WTC11 (cell line): ENCODE data around the gene CD4.

Experiments
- ATF1 ChIP-seq: sonication (generic); formaldehyde crosslinking; IDR thresholded peaks from 2 replicates; pipeline ENCODE4 v1.8.1; 2023; ENCODE audit warnings: mild to moderate bottlenecking, moderate library complexity, missing genetic modification reagents
- FOXP1 ChIP-seq: sonication (generic); formaldehyde crosslinking; IDR thresholded peaks from 2 replicates; pipeline ENCODE4 v1.8.0; 2022; ENCODE audit warnings: missing genetic modification reagents, mild to moderate bottlenecking, moderate library complexity, borderline replicate concordance
- TEAD1 ChIP-seq: sonication (generic); formaldehyde crosslinking; IDR thresholded peaks from 2 replicates; pipeline ENCODE4 v1.8.0; 2022; ENCODE audit warnings: mild to moderate bottlenecking, missing genetic modification reagents
- TF ChIP-seq, protein P1 (sequence below): fragments of 200-600 bp; IDR thresholded peaks from 2 replicates; pipeline ENCODE4 v1.8.0; 2022; ENCODE audit warnings: antibody characterized with exemption
- TF ChIP-seq, protein P2 (sequence below): sonication (generic); formaldehyde crosslinking; IDR thresholded peaks from 2 replicates; pipeline ENCODE4 v1.8.0; 2022; ENCODE audit warnings: missing genetic modification reagents
- TF ChIP-seq, protein P3 (sequence below): sonication (generic); formaldehyde crosslinking; IDR thresholded peaks from 2 replicates; pipeline ENCODE4 v1.8.0; 2023; ENCODE audit warnings: missing genetic modification reagents
- TF ChIP-seq, protein P4 (sequence below): sonication (generic); formaldehyde crosslinking; IDR thresholded peaks from 2 replicates; pipeline ENCODE4 v1.8.1; 2023; ENCODE audit warnings: mild to moderate bottlenecking, missing genetic modification reagents, moderate library complexity

DNA sequence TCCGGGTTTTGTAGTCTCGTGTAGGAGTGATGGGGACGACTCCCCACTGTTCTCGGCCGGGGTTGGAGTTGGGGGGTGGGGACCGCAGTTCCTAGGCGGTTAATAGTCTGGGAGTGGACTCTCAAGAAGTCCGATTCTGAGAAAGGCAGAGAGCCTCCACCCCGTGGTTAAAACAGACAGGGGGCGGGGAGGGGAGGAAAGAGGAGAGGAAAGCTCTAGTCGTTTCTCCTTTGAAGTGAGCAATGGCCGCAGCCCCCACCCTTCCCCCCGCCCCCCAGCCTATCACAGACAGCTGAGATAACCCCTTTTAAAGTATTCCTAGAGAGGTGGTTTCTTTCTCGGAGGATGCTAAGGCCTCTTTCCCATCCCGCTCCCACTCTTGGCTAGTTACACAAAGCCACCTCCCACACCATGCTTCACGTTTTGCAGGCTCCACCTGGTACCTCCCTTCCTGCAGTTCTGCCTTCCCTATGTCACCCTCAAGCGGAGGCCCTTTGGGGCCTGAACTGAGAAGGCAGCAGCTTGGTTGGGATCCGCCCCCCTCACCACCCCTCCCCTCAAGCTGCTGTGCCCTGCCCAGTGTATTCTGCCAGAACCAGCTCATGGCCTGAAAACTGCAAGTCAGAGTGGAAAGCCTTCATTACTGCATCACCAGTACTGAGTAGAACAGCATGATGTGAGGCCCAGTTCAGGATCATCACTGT, 63.5 kb downstream of the CD4 start:
- TF ChIP-seq, protein P1, sequence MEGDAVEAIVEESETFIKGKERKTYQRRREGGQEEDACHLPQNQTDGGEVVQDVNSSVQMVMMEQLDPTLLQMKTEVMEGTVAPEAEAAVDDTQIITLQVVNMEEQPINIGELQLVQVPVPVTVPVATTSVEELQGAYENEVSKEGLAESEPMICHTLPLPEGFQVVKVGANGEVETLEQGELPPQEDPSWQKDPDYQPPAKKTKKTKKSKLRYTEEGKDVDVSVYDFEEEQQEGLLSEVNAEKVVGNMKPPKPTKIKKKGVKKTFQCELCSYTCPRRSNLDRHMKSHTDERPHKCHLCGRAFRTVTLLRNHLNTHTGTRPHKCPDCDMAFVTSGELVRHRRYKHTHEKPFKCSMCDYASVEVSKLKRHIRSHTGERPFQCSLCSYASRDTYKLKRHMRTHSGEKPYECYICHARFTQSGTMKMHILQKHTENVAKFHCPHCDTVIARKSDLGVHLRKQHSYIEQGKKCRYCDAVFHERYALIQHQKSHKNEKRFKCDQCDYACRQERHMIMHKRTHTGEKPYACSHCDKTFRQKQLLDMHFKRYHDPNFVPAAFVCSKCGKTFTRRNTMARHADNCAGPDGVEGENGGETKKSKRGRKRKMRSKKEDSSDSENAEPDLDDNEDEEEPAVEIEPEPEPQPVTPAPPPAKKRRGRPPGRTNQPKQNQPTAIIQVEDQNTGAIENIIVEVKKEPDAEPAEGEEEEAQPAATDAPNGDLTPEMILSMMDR, result no peak
- TF ChIP-seq ATF1 (no peak), TEAD1 (CRISPR knock-in tag) (no peak), FOXP1 (no peak)
- TF ChIP-seq, protein P2, sequence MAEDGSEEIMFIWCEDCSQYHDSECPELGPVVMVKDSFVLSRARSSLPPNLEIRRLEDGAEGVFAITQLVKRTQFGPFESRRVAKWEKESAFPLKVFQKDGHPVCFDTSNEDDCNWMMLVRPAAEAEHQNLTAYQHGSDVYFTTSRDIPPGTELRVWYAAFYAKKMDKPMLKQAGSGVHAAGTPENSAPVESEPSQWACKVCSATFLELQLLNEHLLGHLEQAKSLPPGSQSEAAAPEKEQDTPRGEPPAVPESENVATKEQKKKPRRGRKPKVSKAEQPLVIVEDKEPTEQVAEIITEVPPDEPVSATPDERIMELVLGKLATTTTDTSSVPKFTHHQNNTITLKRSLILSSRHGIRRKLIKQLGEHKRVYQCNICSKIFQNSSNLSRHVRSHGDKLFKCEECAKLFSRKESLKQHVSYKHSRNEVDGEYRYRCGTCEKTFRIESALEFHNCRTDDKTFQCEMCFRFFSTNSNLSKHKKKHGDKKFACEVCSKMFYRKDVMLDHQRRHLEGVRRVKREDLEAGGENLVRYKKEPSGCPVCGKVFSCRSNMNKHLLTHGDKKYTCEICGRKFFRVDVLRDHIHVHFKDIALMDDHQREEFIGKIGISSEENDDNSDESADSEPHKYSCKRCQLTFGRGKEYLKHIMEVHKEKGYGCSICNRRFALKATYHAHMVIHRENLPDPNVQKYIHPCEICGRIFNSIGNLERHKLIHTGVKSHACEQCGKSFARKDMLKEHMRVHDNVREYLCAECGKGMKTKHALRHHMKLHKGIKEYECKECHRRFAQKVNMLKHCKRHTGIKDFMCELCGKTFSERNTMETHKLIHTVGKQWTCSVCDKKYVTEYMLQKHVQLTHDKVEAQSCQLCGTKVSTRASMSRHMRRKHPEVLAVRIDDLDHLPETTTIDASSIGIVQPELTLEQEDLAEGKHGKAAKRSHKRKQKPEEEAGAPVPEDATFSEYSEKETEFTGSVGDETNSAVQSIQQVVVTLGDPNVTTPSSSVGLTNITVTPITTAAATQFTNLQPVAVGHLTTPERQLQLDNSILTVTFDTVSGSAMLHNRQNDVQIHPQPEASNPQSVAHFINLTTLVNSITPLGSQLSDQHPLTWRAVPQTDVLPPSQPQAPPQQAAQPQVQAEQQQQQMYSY (CRISPR knock-in tag), result no peak
- TF ChIP-seq, protein P3, sequence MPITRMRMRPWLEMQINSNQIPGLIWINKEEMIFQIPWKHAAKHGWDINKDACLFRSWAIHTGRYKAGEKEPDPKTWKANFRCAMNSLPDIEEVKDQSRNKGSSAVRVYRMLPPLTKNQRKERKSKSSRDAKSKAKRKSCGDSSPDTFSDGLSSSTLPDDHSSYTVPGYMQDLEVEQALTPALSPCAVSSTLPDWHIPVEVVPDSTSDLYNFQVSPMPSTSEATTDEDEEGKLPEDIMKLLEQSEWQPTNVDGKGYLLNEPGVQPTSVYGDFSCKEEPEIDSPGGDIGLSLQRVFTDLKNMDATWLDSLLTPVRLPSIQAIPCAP (CRISPR knock-in tag), result no peak
- TF ChIP-seq, protein P4, sequence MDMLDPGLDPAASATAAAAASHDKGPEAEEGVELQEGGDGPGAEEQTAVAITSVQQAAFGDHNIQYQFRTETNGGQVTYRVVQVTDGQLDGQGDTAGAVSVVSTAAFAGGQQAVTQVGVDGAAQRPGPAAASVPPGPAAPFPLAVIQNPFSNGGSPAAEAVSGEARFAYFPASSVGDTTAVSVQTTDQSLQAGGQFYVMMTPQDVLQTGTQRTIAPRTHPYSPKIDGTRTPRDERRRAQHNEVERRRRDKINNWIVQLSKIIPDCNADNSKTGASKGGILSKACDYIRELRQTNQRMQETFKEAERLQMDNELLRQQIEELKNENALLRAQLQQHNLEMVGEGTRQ (CRISPR knock-in tag), result no peak
